ENCODE measurements around the gene PPM1M. TPM values are rescaled to one million over a fixed set of nuclear protein-coding genes. Genes with fewer than 3 reads are reported as not detected.
A peak's percentile ranks its signal among the peaks of the same experiment; 100 is the strongest.

Gene PPM1M
- total and polyA plus RNA-seq, 10 of the 15 experiments (the other 5 are each of a cell fraction or from before 2014, with no cell fraction given), result 7.3 to 24.8 (median 15.8) TPM

GRCh38 chr3:52200981-52201679 lies 44.4 kb upstream of the PPM1M start:
- in situ Hi-C loops (cut with MboI) (no loop called here), intact Hi-C loops (cut with micrococcal nuclease; ENCODE audit: unreplicated experiment) (no loop called here)
- H3K79me2 ChIP-seq (ENCODE audit: control insufficient read depth, insufficient read depth, low read length), result peaks cover 24% of the 10 kb centered on the region
- WGBS (ENCODE audit: insufficient coverage, insufficient replicate concordance, low lambda C conversion rate, missing lambda C conversion rate), result 81% methylated on average over 5 of the region's 5 CpGs
- SMC1A ChIA-PET (ENCODE audit: uncharacterized antibody, unreplicated experiment), result interaction anchor here (0.9 to 2.8 kb wide), 8 partner anchors 19 to 148 kb away, joined by 3 to 28 read pairs (median 4); partner anchors contain the start of genes DUSP7, POC1A and TLR9
- H3K4me1 ChIP-seq (ENCODE audit: control insufficient read depth, insufficient read depth, low read length), result peaks cover 36% of the 10 kb centered on the region
- no peaks in the 10 kb centered on the region for H3K27me3 ChIP-seq (replicated peaks in 1 of 2; ENCODE audit: control insufficient read depth in 2 of 2, insufficient read depth in 2 of 2, low read length in 1 of 2)
- H3K27ac ChIP-seq (ENCODE audit: control insufficient read depth, insufficient read depth), result peak overlapping the region; percentile 62; the same call in 1 of the 2 replicates
- no peaks in the 10 kb centered on the region for H3K9me3 ChIP-seq (replicated peaks; ENCODE audit: control insufficient read depth, insufficient read depth, low read length)
- POLR2A ChIA-PET, result interaction anchor here (0.9 to 1.8 kb wide), 9 partner anchors 9 to 144 kb away, joined by 3 to 4 read pairs (median 3); partner anchors contain the start of genes DUSP7 and TLR9
- H2AFZ ChIP-seq (ENCODE audit: control insufficient read depth, low read depth, low read length), result no peak overlapping the region
- H4K20me1 ChIP-seq (ENCODE audit: control insufficient read depth, insufficient read depth), result no peaks in the 10 kb centered on the region
- 0 out of 2 replicates have a peak overlapping the region, but pooled peaks have one; percentile 28 for H3K4me3 ChIP-seq
- ATAC-seq (no peak), DNase-seq (ENCODE audit: low read depth, low spot score) (no peak), FAIRE-seq (no peak)
- RAD21 ChIA-PET (ENCODE audit: unreplicated experiment), result interaction anchor here (1.4 to 3.4 kb wide), 4 partner anchors 20 to 197 kb away, joined by 3 to 22 read pairs (median 10); partner anchors contain the start of genes POC1A and TLR9
- no TSS peak for BruUV-seq (replicated peaks)
- H3K36me3 ChIP-seq (ENCODE audit: control insufficient read depth in 2 of 2, insufficient read depth in 2 of 2, low read length in 1 of 2), result peaks cover 2 to 20% of the 10 kb centered on the region in 2 experiments; a peak in 3 of 4 replicates
- no peak overlapping the region for H3K9ac ChIP-seq (ENCODE audit: control insufficient read depth, insufficient read depth, low read length)
- CTCF ChIA-PET, result interaction anchor here (0.6 to 7.2 kb wide), 9 partner anchors 9 to 245 kb away, joined by 3 to 59 read pairs (median 6); partner anchors contain the start of genes DUSP7, POC1A, TLR9 and WDR82
- peak overlapping the region; percentile 44 for H3K4me2 ChIP-seq (ENCODE audit: control insufficient read depth, insufficient read depth)
- TF ChIP-seq, protein P1, sequence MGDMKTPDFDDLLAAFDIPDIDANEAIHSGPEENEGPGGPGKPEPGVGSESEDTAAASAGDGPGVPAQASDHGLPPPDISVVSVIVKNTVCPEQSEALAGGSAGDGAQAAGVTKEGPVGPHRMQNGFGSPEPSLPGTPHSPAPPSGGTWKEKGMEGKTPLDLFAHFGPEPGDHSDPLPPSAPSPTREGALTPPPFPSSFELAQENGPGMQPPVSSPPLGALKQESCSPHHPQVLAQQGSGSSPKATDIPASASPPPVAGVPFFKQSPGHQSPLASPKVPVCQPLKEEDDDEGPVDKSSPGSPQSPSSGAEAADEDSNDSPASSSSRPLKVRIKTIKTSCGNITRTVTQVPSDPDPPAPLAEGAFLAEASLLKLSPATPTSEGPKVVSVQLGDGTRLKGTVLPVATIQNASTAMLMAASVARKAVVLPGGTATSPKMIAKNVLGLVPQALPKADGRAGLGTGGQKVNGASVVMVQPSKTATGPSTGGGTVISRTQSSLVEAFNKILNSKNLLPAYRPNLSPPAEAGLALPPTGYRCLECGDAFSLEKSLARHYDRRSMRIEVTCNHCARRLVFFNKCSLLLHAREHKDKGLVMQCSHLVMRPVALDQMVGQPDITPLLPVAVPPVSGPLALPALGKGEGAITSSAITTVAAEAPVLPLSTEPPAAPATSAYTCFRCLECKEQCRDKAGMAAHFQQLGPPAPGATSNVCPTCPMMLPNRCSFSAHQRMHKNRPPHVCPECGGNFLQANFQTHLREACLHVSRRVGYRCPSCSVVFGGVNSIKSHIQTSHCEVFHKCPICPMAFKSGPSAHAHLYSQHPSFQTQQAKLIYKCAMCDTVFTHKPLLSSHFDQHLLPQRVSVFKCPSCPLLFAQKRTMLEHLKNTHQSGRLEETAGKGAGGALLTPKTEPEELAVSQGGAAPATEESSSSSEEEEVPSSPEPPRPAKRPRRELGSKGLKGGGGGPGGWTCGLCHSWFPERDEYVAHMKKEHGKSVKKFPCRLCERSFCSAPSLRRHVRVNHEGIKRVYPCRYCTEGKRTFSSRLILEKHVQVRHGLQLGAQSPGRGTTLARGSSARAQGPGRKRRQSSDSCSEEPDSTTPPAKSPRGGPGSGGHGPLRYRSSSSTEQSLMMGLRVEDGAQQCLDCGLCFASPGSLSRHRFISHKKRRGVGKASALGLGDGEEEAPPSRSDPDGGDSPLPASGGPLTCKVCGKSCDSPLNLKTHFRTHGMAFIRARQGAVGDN (IDR thresholded peaks at IDR 0.05), result no peak
- no peak for TF ChIP-seq HDGF (IDR thresholded peaks at IDR 0.05)
- no peak for TF ChIP-seq GATAD2B (conservative IDR thresholded peaks at IDR 0.05; ENCODE audit: low read depth)
- TF ChIP-seq NFIC (IDR thresholded peaks at IDR 0.05; ENCODE audit: low read depth, low read length), result no peak
- no peak for TF ChIP-seq SREBF1 (IDR thresholded peaks at IDR 0.05; ENCODE audit: low read length)
- TF ChIP-seq BCLAF1 (IDR thresholded peaks at IDR 0.05), result no peak
- TF ChIP-seq BRCA1 (IDR thresholded peaks at IDR 0.05; ENCODE audit: low read depth, low read length), result no peak
- TF ChIP-seq RCOR1 (conservative IDR thresholded peaks at IDR 0.05; ENCODE audit: low read depth, low read length), result no peak
- TF ChIP-seq ATF7 (IDR thresholded peaks at IDR 0.05; ENCODE audit: low read depth), result no peak
- no peak for TF ChIP-seq CREM (IDR thresholded peaks at IDR 0.05; ENCODE audit: low read depth)
- TF ChIP-seq EZH2 (IDR thresholded peaks at IDR 0.05; ENCODE audit: borderline replicate concordance, control insufficient read depth, low read depth, low read length), result no peak
- TF ChIP-seq SIN3A (IDR thresholded peaks at IDR 0.05; ENCODE audit: low read depth, low read length), result no peak
- TF ChIP-seq ZBTB4 (CRISPR knock-in tag; IDR thresholded peaks at IDR 0.05), result no peak
